KMS-11 (cell line): ENCODE measurements around the gene PTPN5.
"Not testable (repeated sequence)": the region's sequence is repeated elsewhere in the genome, so short reads cannot be mapped to it uniquely, and the experiment has no call there.

Experiments
- H2AFZ ChIP-seq: fragments of 200-600 bp; sonication (generic); 2 replicates; pipeline ENCODE4 v1.6.1; 2016; ENCODE audit warnings: antibody characterized with exemption, mixed run types, low read depth
- H3K27ac ChIP-seq: fragments of 200-600 bp; sonication (generic); 2 replicates; pipeline ENCODE4 v1.6.1; 2016; ENCODE audit warnings: mild to moderate bottlenecking, mixed run types
- H3K27me3 ChIP-seq: fragments of 200-600 bp; sonication (generic); 2 replicates; pipeline ENCODE4 v1.6.1; 2017; ENCODE audit warnings: mild to moderate bottlenecking, low read depth, mixed run types, moderate library complexity; ENCODE audit not compliant: insufficient read depth
- H3K36me3 ChIP-seq: fragments of 200-600 bp; sonication (generic); 2 replicates; pipeline ENCODE4 v1.6.1; 2017; ENCODE audit warnings: mild to moderate bottlenecking, mixed run types; ENCODE audit not compliant: insufficient read depth
- H3K4me1 ChIP-seq: fragments of 200-600 bp; sonication (generic); 2 replicates; pipeline ENCODE4 v1.6.1; 2016; ENCODE audit warnings: mild to moderate bottlenecking, low read depth, mixed run types; ENCODE audit not compliant: poor library complexity, severe bottlenecking
- H3K4me2 ChIP-seq: fragments of 200-600 bp; sonication (generic); 2 replicates; pipeline ENCODE4 v1.7.0; 2016; ENCODE audit warnings: mild to moderate bottlenecking, mixed run types
- H3K4me3 ChIP-seq: fragments of 200-600 bp; sonication (generic); IDR thresholded peaks from 2 replicates; pipeline ENCODE4 v1.6.1; 2017; ENCODE audit warnings: low read depth, low read length, mixed read lengths; ENCODE audit not compliant: insufficient read depth
- H3K79me2 ChIP-seq: fragments of 200-600 bp; sonication (generic); 2 replicates; pipeline ENCODE4 v1.6.1; 2016; ENCODE audit warnings: low read depth, mixed run types; ENCODE audit not compliant: insufficient read depth
- H3K9ac ChIP-seq: fragments of 200-600 bp; sonication (generic); 2 replicates; pipeline ENCODE4 v1.6.1; 2016; ENCODE audit warnings: mild to moderate bottlenecking, mixed run types
- H4K20me1 ChIP-seq: fragments of 200-600 bp; sonication (generic); 2 replicates; pipeline ENCODE4 v1.6.1; 2016; ENCODE audit warnings: mild to moderate bottlenecking, mixed run types; ENCODE audit not compliant: insufficient read depth
- CTCF ChIP-seq: fragments of 200-600 bp; sonication (generic); conservative IDR thresholded peaks from 2 replicates; pipeline ENCODE4 v1.6.1; 2017; ENCODE audit warnings: low read depth, mild to moderate bottlenecking, antibody characterized with exemption, low read length, moderate library complexity, mixed read lengths

PTPN5 gene

GRCh38 chr11:18698341-18699268 is 93.0 kb downstream of the PTPN5 start, which contains the start of gene TMEM86A:
Gene TMEM86A, plus strand, starts transcription at chr11:18698779. Its CDS starts 108 bp downstream, at chr11:18698887.
- H3K27me3 ChIP-seq, result no peaks in the 10 kb centered on the region
- no peak within 1 kb of the TSS for H3K27ac ChIP-seq
- no peaks in the 10 kb centered on the region for H3K36me3 ChIP-seq
- H2AFZ ChIP-seq, result peak within 1 kb of the TSS; percentile 90
- peaks cover 19% of the 10 kb centered on the region for H3K4me1 ChIP-seq
- no peak within 1 kb of the TSS for H3K4me3 ChIP-seq
- peak within 1 kb of the TSS; percentile 88 for H3K4me2 ChIP-seq
- H3K79me2 ChIP-seq, result no peaks in the 10 kb centered on the region
- no peaks in the 10 kb centered on the region for H4K20me1 ChIP-seq
- TF ChIP-seq CTCF, result no peak
- peak within 1 kb of the TSS; percentile 23; the same call in 1 of the 2 replicates for H3K9ac ChIP-seq

GRCh38 chr11:18697576-18697975 is 94.0 kb downstream of the PTPN5 start:
- no peak overlapping the region for H3K4me3 ChIP-seq
- no peak overlapping the region; the same call in 1 of the 2 replicates for H3K4me2 ChIP-seq
- no peak overlapping the region for H3K9ac ChIP-seq
- peaks cover 29% of the 10 kb centered on the region for H3K4me1 ChIP-seq
- no peak overlapping the region for H3K27ac ChIP-seq
- no peaks in the 10 kb centered on the region for H4K20me1 ChIP-seq
- TF ChIP-seq CTCF, result no peak
- peak overlapping the region; percentile 90; the same call in 1 of the 2 replicates for H2AFZ ChIP-seq
- no peaks in the 10 kb centered on the region for H3K27me3 ChIP-seq
- H3K79me2 ChIP-seq, result no peaks in the 10 kb centered on the region
- no peaks in the 10 kb centered on the region for H3K36me3 ChIP-seq

GRCh38 chr11:18696638-18697225 is 94.9 kb downstream of the PTPN5 start:
- no peaks in the 10 kb centered on the region for H3K27me3 ChIP-seq
- no peak for TF ChIP-seq CTCF
- no peaks in the 10 kb centered on the region for H3K79me2 ChIP-seq
- H3K9ac ChIP-seq, result no peak overlapping the region
- no peak overlapping the region for H2AFZ ChIP-seq
- H3K36me3 ChIP-seq, result no peaks in the 10 kb centered on the region
- H3K4me2 ChIP-seq, result no peak overlapping the region
- no peak overlapping the region for H3K4me3 ChIP-seq
- peaks cover 32% of the 10 kb centered on the region for H3K4me1 ChIP-seq
- no peak overlapping the region for H3K27ac ChIP-seq
- no peaks in the 10 kb centered on the region for H4K20me1 ChIP-seq

GRCh38 chr11:18692941-18693760 is 98.4 kb downstream of the PTPN5 start:
- Histone ChIP-seq H3K9ac (no peak overlapping the region), H3K27me3 (no peaks in the 10 kb centered on the region), H3K4me2 (no peak overlapping the region), H3K79me2 (no peaks in the 10 kb centered on the region), H2AFZ (no peak overlapping the region), H4K20me1 (no peaks in the 10 kb centered on the region), H3K27ac (no peak overlapping the region), H3K4me3 (no peak overlapping the region), H3K4me1 (peaks cover 23% of the 10 kb centered on the region), H3K36me3 (no peaks in the 10 kb centered on the region)
- no peak for TF ChIP-seq CTCF

- H3K4me2 ChIP-seq, H3K27ac ChIP-seq, H3K27me3 ChIP-seq, H4K20me1 ChIP-seq, H2AFZ ChIP-seq, H3K9ac ChIP-seq, H3K4me3 ChIP-seq, H3K79me2 ChIP-seq, H3K36me3 ChIP-seq: not testable (repeated sequence)
- H3K4me1 ChIP-seq, result peaks cover 23% of the 10 kb centered on the region
Measured at GRCh38 chr11:18691467-18692140, 100.0 kb downstream of the PTPN5 start.
